ENCODE results near the gene ACOT6. TPM values are rescaled to one million over a fixed set of nuclear protein-coding genes. Genes with fewer than 3 reads are reported as not detected.
"Not testable (repeated sequence)": the region's sequence is repeated elsewhere in the genome, so short reads cannot be mapped to it uniquely, and the experiment has no call there.

Gene ACOT6
- total and polyA plus RNA-seq, 9 of the 15 experiments (the other 6 are each of a cell fraction or from before 2014, with no cell fraction given): not detected

DNA sequence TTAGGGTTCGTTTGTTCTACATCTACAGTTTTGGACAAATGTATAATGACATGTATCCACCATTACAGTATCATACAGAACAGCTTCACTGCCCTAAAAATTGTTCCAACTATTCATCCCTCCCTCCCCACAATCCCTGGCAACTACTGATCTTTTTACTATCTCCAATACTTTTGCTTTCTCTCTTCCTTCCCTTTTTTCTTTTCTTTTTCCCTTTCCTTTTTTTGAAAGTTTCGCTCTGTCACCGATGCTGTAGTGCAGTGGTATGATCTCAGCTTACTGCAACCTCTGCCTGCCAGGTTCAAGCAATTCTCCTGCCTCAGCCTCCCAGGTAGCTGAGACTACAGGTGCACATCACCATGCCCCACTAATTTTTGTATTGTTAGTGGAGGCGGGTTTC is 23.2 kb upstream of the ACOT6 start (continued):
- TF ChIP-seq, protein P1, sequence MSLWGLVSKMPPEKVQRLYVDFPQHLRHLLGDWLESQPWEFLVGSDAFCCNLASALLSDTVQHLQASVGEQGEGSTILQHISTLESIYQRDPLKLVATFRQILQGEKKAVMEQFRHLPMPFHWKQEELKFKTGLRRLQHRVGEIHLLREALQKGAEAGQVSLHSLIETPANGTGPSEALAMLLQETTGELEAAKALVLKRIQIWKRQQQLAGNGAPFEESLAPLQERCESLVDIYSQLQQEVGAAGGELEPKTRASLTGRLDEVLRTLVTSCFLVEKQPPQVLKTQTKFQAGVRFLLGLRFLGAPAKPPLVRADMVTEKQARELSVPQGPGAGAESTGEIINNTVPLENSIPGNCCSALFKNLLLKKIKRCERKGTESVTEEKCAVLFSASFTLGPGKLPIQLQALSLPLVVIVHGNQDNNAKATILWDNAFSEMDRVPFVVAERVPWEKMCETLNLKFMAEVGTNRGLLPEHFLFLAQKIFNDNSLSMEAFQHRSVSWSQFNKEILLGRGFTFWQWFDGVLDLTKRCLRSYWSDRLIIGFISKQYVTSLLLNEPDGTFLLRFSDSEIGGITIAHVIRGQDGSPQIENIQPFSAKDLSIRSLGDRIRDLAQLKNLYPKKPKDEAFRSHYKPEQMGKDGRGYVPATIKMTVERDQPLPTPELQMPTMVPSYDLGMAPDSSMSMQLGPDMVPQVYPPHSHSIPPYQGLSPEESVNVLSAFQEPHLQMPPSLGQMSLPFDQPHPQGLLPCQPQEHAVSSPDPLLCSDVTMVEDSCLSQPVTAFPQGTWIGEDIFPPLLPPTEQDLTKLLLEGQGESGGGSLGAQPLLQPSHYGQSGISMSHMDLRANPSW (CRISPR knock-in tag; IDR thresholded peaks at IDR 0.05): no peak
- TF ChIP-seq NR1H2 (CRISPR knock-in tag; IDR thresholded peaks at IDR 0.05) (no peak), NFATC3 (IDR thresholded peaks at IDR 0.05) (no peak), NCOA6 (IDR thresholded peaks at IDR 0.05) (no peak), KAT8 (IDR thresholded peaks at IDR 0.05; ENCODE audit: low read depth) (no peak)
- TF ChIP-seq, protein P2, sequence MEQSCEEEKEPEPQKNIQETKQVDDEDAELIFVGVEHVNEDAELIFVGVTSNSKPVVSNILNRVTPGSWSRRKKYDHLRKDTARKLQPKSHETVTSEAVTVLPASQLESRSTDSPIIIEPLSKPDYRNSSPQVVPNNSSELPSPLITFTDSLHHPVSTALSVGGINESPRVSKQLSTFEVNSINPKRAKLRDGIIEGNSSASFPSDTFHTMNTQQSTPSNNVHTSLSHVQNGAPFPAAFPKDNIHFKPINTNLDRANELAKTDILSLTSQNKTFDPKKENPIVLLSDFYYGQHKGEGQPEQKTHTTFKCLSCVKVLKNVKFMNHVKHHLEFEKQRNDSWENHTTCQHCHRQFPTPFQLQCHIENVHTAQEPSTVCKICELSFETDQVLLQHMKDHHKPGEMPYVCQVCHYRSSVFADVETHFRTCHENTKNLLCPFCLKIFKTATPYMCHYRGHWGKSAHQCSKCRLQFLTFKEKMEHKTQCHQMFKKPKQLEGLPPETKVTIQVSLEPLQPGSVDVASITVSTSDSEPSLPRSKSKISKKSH (CRISPR knock-in tag; IDR thresholded peaks at IDR 0.05): no peak
- TF ChIP-seq, protein P3, sequence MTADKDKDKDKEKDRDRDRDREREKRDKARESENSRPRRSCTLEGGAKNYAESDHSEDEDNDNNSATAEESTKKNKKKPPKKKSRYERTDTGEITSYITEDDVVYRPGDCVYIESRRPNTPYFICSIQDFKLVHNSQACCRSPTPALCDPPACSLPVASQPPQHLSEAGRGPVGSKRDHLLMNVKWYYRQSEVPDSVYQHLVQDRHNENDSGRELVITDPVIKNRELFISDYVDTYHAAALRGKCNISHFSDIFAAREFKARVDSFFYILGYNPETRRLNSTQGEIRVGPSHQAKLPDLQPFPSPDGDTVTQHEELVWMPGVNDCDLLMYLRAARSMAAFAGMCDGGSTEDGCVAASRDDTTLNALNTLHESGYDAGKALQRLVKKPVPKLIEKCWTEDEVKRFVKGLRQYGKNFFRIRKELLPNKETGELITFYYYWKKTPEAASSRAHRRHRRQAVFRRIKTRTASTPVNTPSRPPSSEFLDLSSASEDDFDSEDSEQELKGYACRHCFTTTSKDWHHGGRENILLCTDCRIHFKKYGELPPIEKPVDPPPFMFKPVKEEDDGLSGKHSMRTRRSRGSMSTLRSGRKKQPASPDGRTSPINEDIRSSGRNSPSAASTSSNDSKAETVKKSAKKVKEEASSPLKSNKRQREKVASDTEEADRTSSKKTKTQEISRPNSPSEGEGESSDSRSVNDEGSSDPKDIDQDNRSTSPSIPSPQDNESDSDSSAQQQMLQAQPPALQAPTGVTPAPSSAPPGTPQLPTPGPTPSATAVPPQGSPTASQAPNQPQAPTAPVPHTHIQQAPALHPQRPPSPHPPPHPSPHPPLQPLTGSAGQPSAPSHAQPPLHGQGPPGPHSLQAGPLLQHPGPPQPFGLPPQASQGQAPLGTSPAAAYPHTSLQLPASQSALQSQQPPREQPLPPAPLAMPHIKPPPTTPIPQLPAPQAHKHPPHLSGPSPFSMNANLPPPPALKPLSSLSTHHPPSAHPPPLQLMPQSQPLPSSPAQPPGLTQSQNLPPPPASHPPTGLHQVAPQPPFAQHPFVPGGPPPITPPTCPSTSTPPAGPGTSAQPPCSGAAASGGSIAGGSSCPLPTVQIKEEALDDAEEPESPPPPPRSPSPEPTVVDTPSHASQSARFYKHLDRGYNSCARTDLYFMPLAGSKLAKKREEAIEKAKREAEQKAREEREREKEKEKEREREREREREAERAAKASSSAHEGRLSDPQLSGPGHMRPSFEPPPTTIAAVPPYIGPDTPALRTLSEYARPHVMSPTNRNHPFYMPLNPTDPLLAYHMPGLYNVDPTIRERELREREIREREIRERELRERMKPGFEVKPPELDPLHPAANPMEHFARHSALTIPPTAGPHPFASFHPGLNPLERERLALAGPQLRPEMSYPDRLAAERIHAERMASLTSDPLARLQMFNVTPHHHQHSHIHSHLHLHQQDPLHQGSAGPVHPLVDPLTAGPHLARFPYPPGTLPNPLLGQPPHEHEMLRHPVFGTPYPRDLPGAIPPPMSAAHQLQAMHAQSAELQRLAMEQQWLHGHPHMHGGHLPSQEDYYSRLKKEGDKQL (CRISPR knock-in tag; IDR thresholded peaks at IDR 0.05; ENCODE audit: borderline replicate concordance): no peak

DNA sequence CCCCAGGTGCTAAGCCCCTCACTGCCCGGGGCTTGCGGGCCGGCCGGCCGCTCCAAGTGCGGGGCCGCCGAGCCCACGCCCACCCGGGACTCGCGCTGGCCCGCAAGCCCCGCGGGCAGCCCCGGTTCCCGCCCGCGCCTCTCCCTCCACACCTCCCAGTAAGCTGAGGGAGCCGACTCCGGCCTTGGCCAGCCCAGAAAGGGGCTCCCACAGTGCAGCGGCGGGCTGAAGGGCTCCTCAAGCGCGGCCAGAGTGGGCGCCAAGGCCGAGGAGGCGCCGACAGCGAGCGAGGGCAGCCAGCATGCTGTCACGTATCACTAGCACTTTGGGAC is 21.7 kb upstream of the ACOT6 start:
- H3K9ac ChIP-seq (ENCODE audit: insufficient read depth in 1 of 2, low read depth in 2 of 2, low read length in 2 of 2); DNase-seq (ENCODE audit: extremely low read depth in 1 of 4, low spot score in 3 of 4); H3K79me2 ChIP-seq (ENCODE audit: control insufficient read depth, insufficient read depth, low read length); ATAC-seq; CTCF ChIA-PET (ENCODE audit: low intra/inter-chr PET ratio); H2AFZ ChIP-seq (ENCODE audit: low read depth, low read length); H3K4me3 ChIP-seq; in situ Hi-C loops (cut with MboI); H3K27ac ChIP-seq (ENCODE audit: extremely low read depth, low read depth, low read length); H3K36me3 ChIP-seq (ENCODE audit: control insufficient read depth, insufficient read depth, low read length); BruUV-seq (replicated peaks); H3K27me3 ChIP-seq (ENCODE audit: control insufficient read depth in 2 of 2, insufficient read depth in 2 of 2, low read length in 2 of 2); H3K9me1 ChIP-seq (ENCODE audit: control insufficient read depth, insufficient read depth, low read length); H4K20me1 ChIP-seq (replicated peaks; ENCODE audit: control insufficient read depth, insufficient read depth, low read length); H3K9me3 ChIP-seq (replicated peaks; ENCODE audit: control insufficient read depth, insufficient read depth, low read depth, low read length); intact Hi-C loops (cut with micrococcal nuclease); H3K4me2 ChIP-seq (ENCODE audit: insufficient read depth, low read length); H3K4me1 ChIP-seq (replicated peaks in 1 of 2; ENCODE audit: control insufficient read depth in 2 of 2, insufficient read depth in 2 of 2, low read length in 2 of 2); FAIRE-seq: not testable (repeated sequence)
- POLR2A ChIA-PET: interaction anchor here (0.6 kb wide), 2 partner anchors 11 to 323 kb away, joined by 4 read pairs; no protein-coding TSS in a partner anchor
- 60% methylated on average over 2 of the region's 32 CpGs for WGBS (ENCODE audit: insufficient coverage, low coverage, missing lambda C conversion rate)
